Measurements from ENCODE around the gene AKNA. TPM values are rescaled to one million over a fixed set of nuclear protein-coding genes. Genes with fewer than 3 reads are reported as not detected.
A peak's percentile ranks its signal among the peaks of the same experiment; 100 is the strongest.

The AKNA gene
- total and polyA plus RNA-seq, 4 donors = 29.5 to 79.5 (median 48.6) TPM

- Histone ChIP-seq H3K9ac (ENCODE audit: insufficient read depth in 1 of 2, low read length in 2 of 2) (no peak overlapping the region), H3K36me3 (ENCODE audit: control insufficient read depth in 4 of 4, insufficient read depth in 4 of 4, low read length in 4 of 4) (peaks cover 0 to 30% (median 28%) of the 10 kb centered on the region in 4 donors), H3K4me1 (ENCODE audit: control insufficient read depth in 5 of 5, insufficient read depth in 5 of 5, low read length in 5 of 5) (peaks cover 0 to 25% (median 8%) of the 10 kb centered on the region in 5 donors), H3K27me3 (ENCODE audit: control insufficient read depth in 3 of 3, insufficient read depth in 3 of 3, low read length in 2 of 3) (no peaks in the 10 kb centered on the region), H3K9me3 (ENCODE audit: control insufficient read depth in 4 of 4, insufficient read depth in 3 of 4, low read length in 3 of 4) (no peaks in the 10 kb centered on the region), H3K4me3 (no peak overlapping the region), H3K27ac (ENCODE audit: low read depth in 1 of 2, low read length in 1 of 2) (peak overlapping the region in 1 of 2 donors; percentile 44)
- TF ChIP-seq CTCF (IDR thresholded peaks at IDR 0.05; ENCODE audit: control extremely low read depth, extremely low read depth) = no peak
- 51 to 59% methylated on average over 7 of the region's 7 CpGs for WGBS, 2 donors
- ATAC-seq (ENCODE audit: insufficient read depth, low FRiP score) = no peak
- DNase-seq = no peak
Observed at GRCh38 chr9:114371343-114371944, 16.3 kb downstream of the AKNA start.

GRCh38 chr9:114370968-114371320, 16.8 kb downstream of the AKNA start:
- TF ChIP-seq CTCF (IDR thresholded peaks at IDR 0.05; ENCODE audit: control extremely low read depth, extremely low read depth) = no peak
- peak overlapping the region in 1 of 2 donors; percentile 21 for H3K27ac ChIP-seq (ENCODE audit: low read depth in 1 of 2, low read length in 1 of 2)
- peaks cover 0 to 29% (median 27%) of the 10 kb centered on the region in 4 donors for H3K36me3 ChIP-seq (ENCODE audit: control insufficient read depth in 4 of 4, insufficient read depth in 4 of 4, low read length in 4 of 4)
- no peak overlapping the region for H3K4me3 ChIP-seq
- ATAC-seq (ENCODE audit: insufficient read depth, low FRiP score) (no peak), DNase-seq (no peak)
- 67 to 70% methylated on average over 4 of the region's 4 CpGs for WGBS, 2 donors
- no peaks in the 10 kb centered on the region for H3K27me3 ChIP-seq (ENCODE audit: control insufficient read depth in 3 of 3, insufficient read depth in 3 of 3, low read length in 2 of 3)
- no peaks in the 10 kb centered on the region for H3K9me3 ChIP-seq (ENCODE audit: control insufficient read depth in 4 of 4, insufficient read depth in 3 of 4, low read length in 3 of 4)
- H3K4me1 ChIP-seq (ENCODE audit: control insufficient read depth in 5 of 5, insufficient read depth in 5 of 5, low read length in 5 of 5) = peaks cover 0 to 25% (median 8%) of the 10 kb centered on the region in 5 donors
- H3K9ac ChIP-seq (ENCODE audit: insufficient read depth in 1 of 2, low read length in 2 of 2) = no peak overlapping the region

- DNase-seq (no peak), ATAC-seq (ENCODE audit: insufficient read depth, low FRiP score) (no peak)
- Histone ChIP-seq H3K9me3 (ENCODE audit: control insufficient read depth in 4 of 4, insufficient read depth in 3 of 4, low read length in 3 of 4) (no peaks in the 10 kb centered on the region), H3K27me3 (ENCODE audit: control insufficient read depth in 3 of 3, insufficient read depth in 3 of 3, low read length in 2 of 3) (no peaks in the 10 kb centered on the region), H3K4me3 (no peak overlapping the region), H3K4me1 (ENCODE audit: control insufficient read depth in 5 of 5, insufficient read depth in 5 of 5, low read length in 5 of 5) (peaks cover 0 to 25% (median 8%) of the 10 kb centered on the region in 5 donors), H3K9ac (ENCODE audit: insufficient read depth in 1 of 2, low read length in 2 of 2) (no peak overlapping the region), H3K36me3 (ENCODE audit: control insufficient read depth in 4 of 4, insufficient read depth in 4 of 4, low read length in 4 of 4) (peaks cover 0 to 30% (median 29%) of the 10 kb centered on the region in 4 donors), H3K27ac (ENCODE audit: low read depth in 1 of 2, low read length in 1 of 2) (peak overlapping the region in 1 of 2 donors; percentile 16)
- TF ChIP-seq CTCF (IDR thresholded peaks at IDR 0.05; ENCODE audit: control extremely low read depth, extremely low read depth) = no peak
- 73 to 80% methylated on average over 6 of the region's 6 CpGs for WGBS, 2 donors
Observed at GRCh38 chr9:114370251-114370967, 17.4 kb downstream of the AKNA start.

Measured in lung (tissue), 12 donors.